Erythroblast (primary cell): ENCODE measurements around the gene USP1.
A peak's percentile ranks its signal among the peaks of the same experiment; 100 is the strongest.

ENCODE experiments used
- DNase-seq, 2 experiments: peaks; one replicate each; lab custom pipeline; 2025; lab: John Stamatoyannopoulos, UW
- GATA1 ChIP-seq: IDR thresholded peaks from 2 replicates; pipeline ENCODE4 v1.6.1; 2011; ENCODE audit warnings: low read depth, mild to moderate bottlenecking, control low read depth, low read length, moderate library complexity
- POLR2A ChIP-seq: IDR thresholded peaks from 2 replicates; pipeline ENCODE4 v1.6.1; 2011; ENCODE audit warnings: mild to moderate bottlenecking, low read length

USP1 gene

DNA sequence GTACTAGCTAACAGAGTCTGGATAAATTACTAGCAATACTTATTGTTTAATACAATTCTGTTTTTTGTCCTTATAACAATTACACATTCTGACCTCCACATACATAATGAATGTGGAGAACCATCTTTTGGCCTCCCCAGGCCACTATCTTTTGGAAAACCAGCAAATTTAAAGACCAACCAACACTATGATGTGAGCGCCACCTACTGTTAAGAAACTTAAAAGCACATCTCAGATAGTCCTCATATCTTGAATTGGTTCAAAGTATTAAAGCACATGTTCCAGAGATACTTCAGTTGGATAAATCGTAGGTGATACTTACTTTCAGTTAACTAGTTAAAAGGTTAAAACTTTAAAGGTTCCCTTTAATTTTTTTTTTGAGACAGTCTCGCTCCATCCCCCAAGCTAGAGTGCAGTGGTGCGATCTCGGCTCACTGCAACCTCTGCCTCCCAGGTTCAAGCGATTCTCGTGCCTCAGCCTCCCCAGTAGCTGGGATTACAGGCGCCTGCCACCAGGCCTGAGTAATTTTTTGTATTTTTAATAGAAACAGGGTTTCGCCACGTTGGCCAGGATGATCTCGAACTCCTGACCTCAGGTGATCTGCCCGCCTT lies 29.3 kb upstream of the USP1 start:
- peak; percentile 58 to 74 for DNase-seq
- TF ChIP-seq GATA1 (no peak), POLR2A (no peak)

DNA sequence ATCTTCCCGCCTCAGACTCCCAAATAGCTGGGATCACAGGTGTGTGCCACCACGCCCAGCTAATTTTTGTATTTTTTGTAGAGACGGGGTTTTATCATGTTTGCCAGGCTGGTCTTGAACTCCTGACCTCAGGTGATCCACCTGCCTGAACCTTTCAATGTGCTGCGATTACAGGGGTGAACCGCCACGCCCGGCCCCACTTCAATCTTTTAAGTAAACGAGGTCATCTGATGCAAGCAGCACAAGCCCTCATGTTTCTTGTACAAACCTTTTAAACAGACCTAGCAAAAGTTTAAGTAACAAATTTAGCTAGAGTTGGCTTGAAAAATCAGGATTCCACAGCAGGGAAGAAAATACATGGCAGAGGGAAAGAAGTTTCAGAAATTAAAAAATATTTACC lies 21.2 kb upstream of the USP1 start:
- TF ChIP-seq POLR2A, result no peak
- TF ChIP-seq GATA1, result no peak

DNA sequence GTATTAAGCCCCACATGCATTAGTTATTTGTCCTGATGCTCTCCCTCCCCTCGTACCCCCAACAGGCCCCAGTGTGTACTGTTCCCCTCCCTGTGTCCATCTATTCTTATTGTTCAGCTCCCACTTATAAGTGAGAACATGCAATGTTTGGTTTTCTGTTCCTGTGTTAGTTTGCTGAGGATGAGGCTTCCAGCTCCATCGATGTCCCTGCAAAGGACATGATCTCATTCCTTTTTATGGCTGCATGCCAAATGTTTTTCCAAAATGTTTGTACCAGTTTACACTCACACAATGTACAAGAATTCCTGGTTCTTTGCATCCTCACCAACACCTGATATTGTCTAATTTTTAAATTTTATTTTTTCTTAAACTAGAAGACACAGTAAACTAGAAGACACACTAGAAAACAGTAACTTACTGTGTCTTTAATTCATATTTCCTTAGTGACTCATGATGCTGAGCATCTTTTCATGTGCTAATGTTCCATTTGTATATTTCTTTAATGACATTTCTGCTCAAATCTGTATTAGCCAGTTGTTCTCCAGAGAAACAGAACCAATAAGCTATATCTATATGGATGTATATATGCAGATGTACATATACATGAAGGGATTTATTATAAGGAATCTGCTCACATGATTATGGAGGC lies 19.4 kb upstream of the USP1 start:
- DNase-seq, result no peak
- TF ChIP-seq GATA1 (no peak), POLR2A (no peak)

More for the DNA sequence above, 21.2 kb upstream of the USP1 start:
- DNase-seq, result no peak

DNA sequence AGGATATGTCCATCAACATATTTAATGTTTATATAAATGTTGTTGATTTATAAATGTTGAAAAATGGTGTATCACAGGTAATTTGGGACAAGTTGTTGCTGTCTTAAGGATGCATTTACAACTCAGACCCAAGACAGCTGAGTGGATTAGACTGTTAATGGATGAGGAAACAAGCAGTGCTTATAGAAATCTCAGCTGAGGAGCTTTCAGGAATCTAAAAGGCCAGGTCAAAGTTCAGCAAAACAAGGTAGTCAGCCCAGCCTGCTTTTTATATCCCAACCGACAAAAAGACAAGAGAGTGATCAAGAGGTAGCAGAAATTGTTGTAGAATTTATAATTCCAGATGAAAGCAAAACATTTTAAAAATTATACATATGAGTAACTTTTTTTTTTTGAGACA lies 16.6 kb upstream of the USP1 start:
- no peak for TF ChIP-seq POLR2A

DNA sequence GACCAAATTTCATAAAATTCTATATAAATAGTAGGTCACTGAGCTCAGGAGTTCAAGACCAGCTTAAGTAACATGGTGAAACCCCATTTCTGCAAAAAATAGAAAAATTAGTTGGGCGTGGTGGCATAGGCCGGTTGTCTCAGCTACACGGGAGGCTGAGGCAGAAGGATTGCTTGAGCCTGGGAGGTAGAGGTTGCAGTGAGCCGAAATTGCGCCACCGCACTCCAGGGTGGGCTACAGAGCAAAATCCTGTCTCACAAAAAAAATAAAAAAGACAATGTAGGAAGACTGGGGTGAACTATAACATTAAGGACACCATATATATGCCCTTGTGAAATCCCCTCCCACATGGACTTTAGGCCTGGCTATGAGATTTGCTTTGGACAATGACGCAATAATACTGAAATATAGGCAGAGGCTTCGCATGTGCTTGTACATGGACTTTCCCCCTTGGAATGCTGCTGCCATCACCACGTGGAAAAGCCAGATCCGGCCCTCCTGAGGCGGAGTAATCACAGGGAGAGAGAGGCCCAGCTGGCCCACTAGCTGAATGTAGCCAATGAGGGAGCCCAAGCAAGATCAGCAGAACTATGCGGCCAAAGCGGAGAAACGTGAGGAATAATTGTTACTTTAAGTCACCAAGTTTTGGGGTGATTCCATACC lies 13.1 kb upstream of the USP1 start:
- DNase-seq, result peak in 1 of 2 experiments; percentile 4
- no peak for TF ChIP-seq GATA1
- no peak for TF ChIP-seq POLR2A

More for the DNA sequence above, 16.6 kb upstream of the USP1 start:
- no peak for DNase-seq

- TF ChIP-seq POLR2A, result no peak
- no peak for TF ChIP-seq GATA1
- DNase-seq, result peak; percentile 36 to 65
These were observed 12.4 kb upstream of the USP1 start for GRCh38 chr1:62424411-62424810.

- DNase-seq, result peak; percentile 36 to 52
- TF ChIP-seq GATA1 (no peak), POLR2A (no peak)
These were observed 11.8 kb upstream of the USP1 start for GRCh38 chr1:62425041-62425440.

DNA sequence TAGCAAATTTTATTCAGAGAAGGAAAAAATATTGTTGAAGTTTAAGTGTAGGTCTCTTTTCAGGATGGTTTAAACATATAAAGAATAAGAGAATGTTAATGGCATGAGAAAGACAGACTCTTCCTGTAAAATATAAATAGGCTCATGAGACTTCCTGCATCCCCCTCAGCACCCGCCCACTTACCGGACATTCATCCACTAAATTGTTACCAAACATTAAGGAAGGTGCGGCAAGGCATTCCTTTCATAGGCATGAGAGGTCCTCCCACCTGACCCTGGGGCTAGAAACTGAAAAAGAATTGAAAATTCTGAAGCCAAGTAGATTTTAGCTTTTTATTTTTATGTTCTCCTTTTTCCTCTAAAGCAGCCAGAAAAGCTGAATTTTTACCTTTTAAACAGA lies 10.6 kb upstream of the USP1 start:
- no peak for TF ChIP-seq GATA1
- TF ChIP-seq POLR2A, result no peak
- DNase-seq, result no peak

DNA sequence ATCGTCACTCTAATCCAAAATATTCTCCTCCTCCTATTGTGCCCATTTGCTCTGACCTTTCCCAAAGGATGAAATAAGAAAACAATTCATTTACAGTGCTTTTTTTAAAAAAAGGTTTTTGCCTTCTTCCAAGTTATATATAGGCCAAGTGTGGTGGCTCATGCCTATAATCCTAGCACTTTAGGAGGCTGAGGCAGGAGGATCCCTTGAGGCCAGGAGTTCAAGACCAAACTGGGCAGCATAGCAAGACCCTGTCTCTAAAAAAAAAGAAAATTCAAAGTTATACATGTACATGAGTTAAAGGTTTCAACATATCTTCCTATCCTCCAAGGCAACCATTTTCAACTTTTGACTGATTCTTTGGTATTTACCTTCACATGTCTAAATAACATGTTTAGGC lies 10.1 kb upstream of the USP1 start:
- TF ChIP-seq POLR2A, result no peak
- TF ChIP-seq GATA1, result no peak
- DNase-seq, result no peak

GRCh38 chr1:62428351-62428750 lies 8.5 kb upstream of the USP1 start:
- no peak for TF ChIP-seq GATA1
- no peak for TF ChIP-seq POLR2A
- no peak for DNase-seq

DNA sequence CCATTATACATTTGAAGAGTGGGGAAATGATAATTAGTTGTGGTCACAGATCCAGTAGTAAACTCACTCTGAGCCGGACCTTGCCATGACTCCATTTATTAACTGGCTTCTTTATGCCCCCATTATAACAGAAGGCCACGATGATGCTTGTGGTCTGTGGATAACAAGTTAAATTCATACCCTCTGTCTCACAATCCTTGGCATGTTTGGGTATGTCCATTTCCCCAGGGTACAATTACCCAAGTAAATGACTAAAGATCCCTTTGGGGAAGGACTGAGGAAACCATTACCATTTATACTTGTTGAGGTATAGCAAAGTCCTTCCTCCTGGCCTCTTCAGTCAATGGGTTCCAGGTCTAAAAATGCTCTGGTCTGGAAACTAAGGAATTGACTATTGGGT lies 7.3 kb upstream of the USP1 start:
- no peak for TF ChIP-seq GATA1
- TF ChIP-seq POLR2A, result no peak
- no peak for DNase-seq

GRCh38 chr1:62433861-62434617 lies 2.8 kb upstream of the USP1 start:
- TF ChIP-seq POLR2A, result no peak
- TF ChIP-seq GATA1, result no peak
- DNase-seq, result peak in 1 of 2 experiments; percentile 13

DNA sequence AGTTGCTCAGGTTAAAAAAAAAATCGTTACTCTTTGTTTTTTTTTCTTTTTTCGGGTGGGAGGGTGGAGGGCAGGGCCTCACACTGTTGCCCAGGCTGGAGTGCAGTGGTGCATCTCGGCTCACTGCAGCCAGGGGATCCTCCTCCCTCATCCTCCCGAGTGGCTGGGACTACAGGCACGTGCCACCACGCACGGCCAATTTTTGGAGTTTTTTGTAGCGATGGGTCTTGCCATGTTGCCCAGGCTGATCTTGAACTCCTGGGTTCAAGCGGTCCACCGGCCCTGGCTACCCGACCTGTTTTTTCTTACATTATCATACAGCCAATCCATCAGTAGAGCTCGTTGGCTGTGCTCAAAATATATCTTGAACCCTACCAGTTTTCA lies 2.2 kb upstream of the USP1 start:
- DNase-seq, result no peak
- TF ChIP-seq GATA1, result no peak
- TF ChIP-seq POLR2A, result no peak
